Tibial artery (tissue), 4 donors: ENCODE results near the gene ABHD10.

Experiments
- DNase-seq, 2 donors: peaks; one replicate each; pipeline ENCODE4 v3.0.0-alpha.2; 2019
- H3K27ac ChIP-seq, 2 donors: fragments of 200-600 bp; sonication (generic) in 1 of 2; 1 replicate in 1 of 2; 2 replicates in 1 of 2; pipeline ENCODE4 v1.5.1; 2018 to 2019; ENCODE audit warnings: mild to moderate bottlenecking in 1 of 2
- H3K27me3 ChIP-seq, 2 donors: fragments of 200-600 bp; sonication (generic) in 1 of 2; one replicate each; pipeline versions ENCODE4 v1.5.1 to v1.6.0; 2016 to 2019
- H3K36me3 ChIP-seq, 3 donors: fragments of 200-600 bp; sonication (generic) in 2 of 3; one replicate each; pipeline ENCODE4 v1.5.1; 2016 to 2019; ENCODE audit warnings: mild to moderate bottlenecking in 2 of 3
- H3K4me1 ChIP-seq, 4 donors: fragments of 200-600 bp; sonication (generic) in 2 of 4; 1 replicate in 3 of 4; 2 replicates in 1 of 4; pipeline ENCODE4 v1.5.1; 2016 to 2019
- H3K4me3 ChIP-seq, 2 donors: fragments of 200-600 bp; sonication (generic) in 1 of 2; 1 replicate in 1 of 2; 2 replicates in 1 of 2; pipeline ENCODE4 v1.5.1; 2018 to 2019; ENCODE audit warnings: mild to moderate bottlenecking in 2 of 2
- H3K9me3 ChIP-seq, 3 donors: fragments of 200-600 bp; sonication (generic) in 1 of 3; one replicate each; pipeline ENCODE4 v1.5.1; 2016 to 2019
- intact Hi-C: fragments of 100-400 bp; cut with DNase I; formaldehyde crosslinking; loops from one replicate; pipeline ENCODE4 v1.15.0; 2023; ENCODE audit warnings: low total_unique reads
- TF ChIP-seq, protein P1 (sequence below), 2 experiments: fragments of 200-600 bp in 1 of 2; fragments of 450-650 bp in 1 of 2; IDR thresholded peaks; one replicate each; pipeline ENCODE4 v1.5.1; 2017 to 2019; ENCODE audit warnings: antibody characterized with exemption in 2 of 2, mild to moderate bottlenecking in 1 of 2, moderate library complexity in 1 of 2

The ABHD10 gene

DNA sequence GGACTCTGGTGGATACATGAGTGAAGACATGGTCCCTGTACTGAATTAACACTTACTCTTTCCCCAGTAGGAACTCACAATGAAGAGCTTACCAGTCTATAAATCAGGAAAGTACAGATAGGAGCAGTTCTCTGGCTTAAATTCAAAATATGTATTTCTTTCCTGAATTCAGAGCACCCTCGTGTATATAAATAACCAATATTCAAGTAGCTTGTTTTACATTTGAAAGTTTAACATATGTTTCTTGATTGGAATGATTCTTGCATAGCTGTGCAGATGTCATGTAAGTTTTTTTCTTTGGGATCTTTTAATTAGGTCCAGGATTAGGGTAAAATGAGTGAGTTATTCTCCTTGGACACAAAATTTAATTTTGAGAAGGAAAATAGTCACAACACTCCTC is 40.9 kb downstream of the ABHD10 start:
- Histone ChIP-seq H3K9me3 (no peaks in the 10 kb centered on the region), H3K4me3 (no peak overlapping the region), H3K27me3 (no peaks in the 10 kb centered on the region), H3K4me1 (no peaks in the 10 kb centered on the region), H3K27ac (no peak overlapping the region), H3K36me3 (no peaks in the 10 kb centered on the region)
- intact Hi-C loops, result no loop called here
- no peak for DNase-seq
- TF ChIP-seq, protein P1, sequence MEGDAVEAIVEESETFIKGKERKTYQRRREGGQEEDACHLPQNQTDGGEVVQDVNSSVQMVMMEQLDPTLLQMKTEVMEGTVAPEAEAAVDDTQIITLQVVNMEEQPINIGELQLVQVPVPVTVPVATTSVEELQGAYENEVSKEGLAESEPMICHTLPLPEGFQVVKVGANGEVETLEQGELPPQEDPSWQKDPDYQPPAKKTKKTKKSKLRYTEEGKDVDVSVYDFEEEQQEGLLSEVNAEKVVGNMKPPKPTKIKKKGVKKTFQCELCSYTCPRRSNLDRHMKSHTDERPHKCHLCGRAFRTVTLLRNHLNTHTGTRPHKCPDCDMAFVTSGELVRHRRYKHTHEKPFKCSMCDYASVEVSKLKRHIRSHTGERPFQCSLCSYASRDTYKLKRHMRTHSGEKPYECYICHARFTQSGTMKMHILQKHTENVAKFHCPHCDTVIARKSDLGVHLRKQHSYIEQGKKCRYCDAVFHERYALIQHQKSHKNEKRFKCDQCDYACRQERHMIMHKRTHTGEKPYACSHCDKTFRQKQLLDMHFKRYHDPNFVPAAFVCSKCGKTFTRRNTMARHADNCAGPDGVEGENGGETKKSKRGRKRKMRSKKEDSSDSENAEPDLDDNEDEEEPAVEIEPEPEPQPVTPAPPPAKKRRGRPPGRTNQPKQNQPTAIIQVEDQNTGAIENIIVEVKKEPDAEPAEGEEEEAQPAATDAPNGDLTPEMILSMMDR (IDR thresholded peaks at IDR 0.05), result no peak

DNA sequence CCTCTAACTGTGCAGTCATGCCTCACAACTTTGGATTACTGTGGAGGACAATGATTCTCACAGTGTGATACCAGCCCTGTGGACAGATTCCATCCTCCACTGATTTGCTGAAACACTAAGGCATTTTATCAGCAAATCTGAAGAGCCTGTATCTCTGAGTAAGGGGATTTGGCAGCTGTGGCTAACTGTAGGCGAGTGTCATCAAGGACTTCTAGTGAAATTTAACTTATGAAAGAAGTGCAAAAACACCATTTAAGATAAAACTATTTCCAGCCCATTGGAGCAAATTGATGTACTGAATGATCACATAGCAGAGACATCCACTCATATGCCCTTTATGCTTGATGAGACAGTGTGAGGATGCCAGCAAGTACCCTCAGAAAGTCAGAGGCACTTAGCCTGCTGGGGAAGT is 41.9 kb downstream of the ABHD10 start:
- no peak overlapping the region for H3K4me3 ChIP-seq
- intact Hi-C loops, result no loop called here
- TF ChIP-seq, protein P1 (IDR thresholded peaks at IDR 0.05), result no peak
- H3K9me3 ChIP-seq, result no peaks in the 10 kb centered on the region
- DNase-seq, result no peak
- no peak overlapping the region for H3K27ac ChIP-seq
- no peaks in the 10 kb centered on the region for H3K36me3 ChIP-seq
- no peaks in the 10 kb centered on the region for H3K27me3 ChIP-seq
- H3K4me1 ChIP-seq, result no peaks in the 10 kb centered on the region

DNA sequence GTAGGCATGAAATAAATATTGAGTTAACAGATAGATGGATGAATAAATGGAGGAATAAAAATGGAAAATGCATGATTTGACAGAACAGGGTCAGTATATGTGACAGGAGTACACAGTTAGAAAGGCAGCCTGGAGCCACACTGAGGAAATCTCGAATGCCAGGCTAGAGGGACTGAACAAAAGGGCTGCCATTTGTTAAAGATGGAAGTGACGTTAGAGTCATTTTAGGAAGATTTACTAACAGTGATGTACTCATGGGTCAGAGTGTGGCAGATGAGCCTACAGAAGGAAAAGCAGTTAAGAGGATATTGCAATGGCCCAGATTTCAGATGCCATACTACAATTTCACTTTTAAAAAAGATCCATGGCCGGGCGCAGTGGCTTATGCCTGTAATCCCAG is 48.3 kb downstream of the ABHD10 start:
- no peaks in the 10 kb centered on the region for H3K4me1 ChIP-seq

DNA sequence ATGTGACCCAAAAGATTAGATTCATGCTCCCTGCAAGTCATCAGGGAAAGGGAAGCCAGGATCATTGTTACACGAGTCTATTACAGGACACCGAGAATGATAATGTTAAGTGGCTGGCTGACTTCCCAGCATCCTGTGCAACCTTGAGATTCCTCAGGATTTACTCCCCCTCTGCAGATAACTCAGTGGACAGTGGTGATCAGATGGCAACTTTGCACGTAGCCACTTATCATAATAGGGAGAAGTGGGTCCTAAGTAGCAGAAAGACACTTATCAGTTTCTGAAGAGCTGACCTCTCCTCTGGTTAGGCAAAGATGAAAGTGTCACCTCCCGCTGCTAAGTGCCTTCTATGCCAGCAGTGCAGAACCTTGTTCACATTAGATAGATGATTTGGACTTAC is 49.0 kb downstream of the ABHD10 start:
- intact Hi-C loops, result no loop called here
- TF ChIP-seq, protein P1 (IDR thresholded peaks at IDR 0.05), result no peak
- no peaks in the 10 kb centered on the region for H3K36me3 ChIP-seq

More for the DNA sequence above, 48.3 kb downstream of the ABHD10 start:
- H3K27me3 ChIP-seq, result no peaks in the 10 kb centered on the region
- no peak overlapping the region for H3K27ac ChIP-seq
- H3K9me3 ChIP-seq, result no peaks in the 10 kb centered on the region
- no peaks in the 10 kb centered on the region for H3K36me3 ChIP-seq
- H3K4me3 ChIP-seq, result no peak overlapping the region
- TF ChIP-seq, protein P1 (IDR thresholded peaks at IDR 0.05), result no peak
- intact Hi-C loops, result no loop called here
- DNase-seq, result no peak

DNA sequence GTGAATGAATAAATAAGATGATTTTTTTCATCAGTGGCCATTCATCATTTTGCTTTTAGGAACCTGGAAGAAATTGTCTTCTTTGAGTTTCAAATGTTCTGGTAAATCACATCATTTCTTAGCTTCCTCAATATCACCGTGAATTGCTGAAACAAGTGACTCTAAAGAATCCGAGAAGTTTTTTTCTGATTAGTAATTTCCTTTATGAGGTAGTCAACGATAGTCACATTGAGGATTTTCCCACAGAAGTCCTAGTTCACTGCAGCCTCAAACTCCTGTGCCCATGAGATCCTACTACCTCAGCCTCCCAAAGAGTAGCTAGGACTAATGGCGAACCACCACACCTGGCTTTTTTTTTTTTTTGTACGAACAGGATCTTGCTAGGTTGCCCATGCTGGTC is 52.1 kb downstream of the ABHD10 start:
- TF ChIP-seq, protein P1 (IDR thresholded peaks at IDR 0.05), result no peak
- H3K4me1 ChIP-seq, result no peaks in the 10 kb centered on the region
- no peaks in the 10 kb centered on the region for H3K9me3 ChIP-seq
- H3K4me3 ChIP-seq, result no peak overlapping the region
- H3K27me3 ChIP-seq, result no peaks in the 10 kb centered on the region
- no peaks in the 10 kb centered on the region for H3K36me3 ChIP-seq
- intact Hi-C loops, result no loop called here
- no peak for DNase-seq
- no peak overlapping the region for H3K27ac ChIP-seq

More for the DNA sequence above, 49.0 kb downstream of the ABHD10 start:
- Histone ChIP-seq H3K4me3 (no peak overlapping the region), H3K9me3 (no peaks in the 10 kb centered on the region), H3K27me3 (no peaks in the 10 kb centered on the region), H3K27ac (no peak overlapping the region), H3K4me1 (no peaks in the 10 kb centered on the region)
- DNase-seq, result no peak

DNA sequence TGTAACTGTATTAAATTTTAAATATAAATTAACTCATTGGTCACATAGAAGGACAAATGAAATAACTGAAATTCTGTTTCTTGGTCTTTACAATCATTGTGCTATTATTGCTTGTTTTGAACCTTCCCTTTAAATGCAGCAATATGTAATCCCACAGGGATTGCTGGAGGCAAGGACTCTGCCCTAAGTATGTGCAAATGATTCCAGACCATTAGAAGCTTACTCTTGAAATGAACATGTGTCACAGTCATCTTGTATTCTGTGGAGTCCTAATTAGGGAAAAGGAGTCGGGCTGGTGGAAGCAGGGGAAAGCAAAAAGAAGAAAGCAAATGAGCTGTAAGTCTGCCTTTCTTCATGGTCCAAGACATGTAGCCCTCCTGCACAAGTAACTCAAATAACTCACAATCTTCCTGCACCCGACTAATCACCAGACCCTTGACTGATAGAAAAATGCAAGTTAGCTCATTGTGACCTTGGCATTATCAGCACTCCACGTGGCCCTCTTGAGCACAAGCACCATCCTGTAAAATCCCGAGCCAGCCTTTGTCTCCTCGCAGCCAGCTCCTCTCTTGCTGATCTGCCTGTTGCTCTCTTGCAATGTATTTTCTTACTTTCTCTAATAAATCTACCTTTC is 53.4 kb downstream of the ABHD10 start:
- no peaks in the 10 kb centered on the region for H3K4me1 ChIP-seq
- intact Hi-C loops, result no loop called here
- no peaks in the 10 kb centered on the region for H3K27me3 ChIP-seq
- H3K4me3 ChIP-seq, result no peak overlapping the region
- TF ChIP-seq, protein P1 (IDR thresholded peaks at IDR 0.05), result no peak
- no peaks in the 10 kb centered on the region for H3K9me3 ChIP-seq
- H3K36me3 ChIP-seq, result no peaks in the 10 kb centered on the region
- no peak overlapping the region for H3K27ac ChIP-seq
- no peak for DNase-seq
